NB4 (cell line): ENCODE results near the gene SLC37A2.
"Not testable (repeated sequence)": the region's sequence is repeated elsewhere in the genome, so short reads cannot be mapped to it uniquely, and the experiment has no call there.

Experiments used
- DNase-seq: peaks from one replicate; pipeline ENCODE4 v3.0.0; 2010; ENCODE audit warnings: low read depth
- H3K4me3 ChIP-seq: one replicate; pipeline ENCODE4 v1.5.1; 2011; ENCODE audit warnings: mild to moderate bottlenecking, low read depth, low read length, moderate library complexity
- CTCF ChIP-seq: IDR thresholded peaks from one replicate; pipeline ENCODE4 v1.5.1; 2012; ENCODE audit warnings: low read depth, low read length
- MAX ChIP-seq: IDR thresholded peaks from 2 replicates; pipeline ENCODE4 v1.6.1; 2011; ENCODE audit warnings: low read depth, low read length
- MYC ChIP-seq: IDR thresholded peaks from 2 replicates; pipeline ENCODE4 v1.6.1; 2011; ENCODE audit warnings: low read depth, low read length
- POLR2A ChIP-seq: IDR thresholded peaks from 2 replicates; pipeline ENCODE4 v1.6.1; 2011; ENCODE audit warnings: mild to moderate bottlenecking; ENCODE audit not compliant: insufficient read length; ENCODE audit errors: extremely low read depth

The SLC37A2 gene

GRCh38 chr11:125062931-125063428 lies at the start of gene SLC37A2:
TSS of gene SLC37A2 (plus strand) at chr11:125063305. CDS start at chr11:125063368, 63 bp downstream.
- DNase-seq, result peak; percentile 87
- H3K4me3 ChIP-seq, result peak within 1 kb of the TSS; percentile 69

GRCh38 chr11:125016413-125016812 lies 46.7 kb upstream of the SLC37A2 start:
- no peak overlapping the region for H3K4me3 ChIP-seq
- no peak for TF ChIP-seq CTCF
- TF ChIP-seq POLR2A, result no peak
- TF ChIP-seq MAX, result no peak
- no peak for TF ChIP-seq MYC
- no peak for DNase-seq

More at GRCh38 chr11:125062931-125063428, at the start of gene SLC37A2:
- TF ChIP-seq MYC (peak; percentile 28; the same call in 1 of the 2 replicates), POLR2A (no peak), CTCF (no peak), MAX (peak; percentile 46)

GRCh38 chr11:125020342-125020741 lies 42.8 kb upstream of the SLC37A2 start:
- DNase-seq, result no peak

GRCh38 chr11:125022551-125022950 lies 40.6 kb upstream of the SLC37A2 start:
- DNase-seq, result no peak
- H3K4me3 ChIP-seq, result no peak overlapping the region
- no peak for TF ChIP-seq CTCF
- no peak for TF ChIP-seq MYC

More at GRCh38 chr11:125020342-125020741, 42.8 kb upstream of the SLC37A2 start:
- H3K4me3 ChIP-seq, result no peak overlapping the region
- no peak for TF ChIP-seq MAX
- no peak for TF ChIP-seq POLR2A
- TF ChIP-seq MYC, result no peak

- DNase-seq, result no peak
- TF ChIP-seq CTCF (no peak), POLR2A (no peak), MAX (no peak), MYC (no peak)
- no peak overlapping the region for H3K4me3 ChIP-seq
These were observed 37.1 kb upstream of the SLC37A2 start for GRCh38 chr11:125025968-125026367.

- not testable (repeated sequence) for DNase-seq, H3K4me3 ChIP-seq
These were observed 33.7 kb upstream of the SLC37A2 start for GRCh38 chr11:125029431-125029830.

GRCh38 chr11:125036933-125037332 lies 26.2 kb upstream of the SLC37A2 start:
- peak; percentile 6 for DNase-seq

More at GRCh38 chr11:125036933-125037332, 26.2 kb upstream of the SLC37A2 start:
- TF ChIP-seq POLR2A, result no peak
- H3K4me3 ChIP-seq, result no peak overlapping the region
